ENCODE measurements around the gene USP24.

The USP24 gene

DNA sequence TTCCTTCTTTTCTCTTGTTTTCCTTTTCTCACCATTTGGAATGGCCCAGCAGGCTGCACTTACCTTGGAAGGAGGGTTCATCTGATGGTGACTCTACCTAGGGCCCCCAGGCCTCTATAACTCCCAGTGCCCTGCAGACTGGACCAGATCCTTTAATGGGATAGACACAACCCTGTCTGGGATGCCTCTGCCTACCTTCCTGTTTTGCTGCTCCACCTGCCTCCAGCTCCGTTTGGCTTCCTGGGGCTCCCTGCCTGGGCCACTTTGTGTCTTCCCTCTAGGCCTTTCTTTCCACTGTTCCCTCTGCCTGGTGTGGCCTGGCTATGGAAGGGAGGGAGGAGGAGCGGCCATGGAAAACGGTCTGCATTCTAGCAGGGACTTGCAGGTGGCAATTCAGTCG lies 168.3 kb downstream of the USP24 start:
- H3K4me3 ChIP-seq (ENCODE audit: low read depth, low read length): no peak overlapping the region
- no peak for DNase-seq (ENCODE audit: low read depth)
- TF ChIP-seq, protein P1, sequence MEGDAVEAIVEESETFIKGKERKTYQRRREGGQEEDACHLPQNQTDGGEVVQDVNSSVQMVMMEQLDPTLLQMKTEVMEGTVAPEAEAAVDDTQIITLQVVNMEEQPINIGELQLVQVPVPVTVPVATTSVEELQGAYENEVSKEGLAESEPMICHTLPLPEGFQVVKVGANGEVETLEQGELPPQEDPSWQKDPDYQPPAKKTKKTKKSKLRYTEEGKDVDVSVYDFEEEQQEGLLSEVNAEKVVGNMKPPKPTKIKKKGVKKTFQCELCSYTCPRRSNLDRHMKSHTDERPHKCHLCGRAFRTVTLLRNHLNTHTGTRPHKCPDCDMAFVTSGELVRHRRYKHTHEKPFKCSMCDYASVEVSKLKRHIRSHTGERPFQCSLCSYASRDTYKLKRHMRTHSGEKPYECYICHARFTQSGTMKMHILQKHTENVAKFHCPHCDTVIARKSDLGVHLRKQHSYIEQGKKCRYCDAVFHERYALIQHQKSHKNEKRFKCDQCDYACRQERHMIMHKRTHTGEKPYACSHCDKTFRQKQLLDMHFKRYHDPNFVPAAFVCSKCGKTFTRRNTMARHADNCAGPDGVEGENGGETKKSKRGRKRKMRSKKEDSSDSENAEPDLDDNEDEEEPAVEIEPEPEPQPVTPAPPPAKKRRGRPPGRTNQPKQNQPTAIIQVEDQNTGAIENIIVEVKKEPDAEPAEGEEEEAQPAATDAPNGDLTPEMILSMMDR (conservative IDR thresholded peaks at IDR 0.05; ENCODE audit: low read depth, low read length): no peak

DNA sequence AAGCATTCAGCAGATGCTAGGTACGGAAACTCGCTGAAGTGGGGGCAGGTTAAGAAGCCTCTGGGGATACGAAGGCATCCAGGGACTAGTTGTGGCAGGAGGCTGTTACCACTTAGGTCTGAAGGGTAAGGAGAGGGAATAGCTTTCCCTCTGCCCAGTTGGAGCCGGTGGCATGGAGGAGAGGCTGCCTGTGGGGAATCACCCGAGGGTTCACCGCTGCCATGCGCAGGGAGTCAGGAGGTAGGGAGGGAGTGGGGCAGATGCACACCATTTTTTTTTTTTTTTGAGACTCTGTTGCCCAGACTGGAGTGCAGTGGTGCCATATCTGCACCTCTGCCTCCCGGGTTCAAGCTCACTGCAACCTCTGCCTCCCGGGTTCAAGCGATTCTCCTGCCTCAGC lies 169.7 kb downstream of the USP24 start:
- TF ChIP-seq, protein P1 (conservative IDR thresholded peaks at IDR 0.05; ENCODE audit: low read depth, low read length): no peak
- DNase-seq (ENCODE audit: low read depth): no peak
- no peak overlapping the region for H3K4me3 ChIP-seq (ENCODE audit: low read depth, low read length)

DNA sequence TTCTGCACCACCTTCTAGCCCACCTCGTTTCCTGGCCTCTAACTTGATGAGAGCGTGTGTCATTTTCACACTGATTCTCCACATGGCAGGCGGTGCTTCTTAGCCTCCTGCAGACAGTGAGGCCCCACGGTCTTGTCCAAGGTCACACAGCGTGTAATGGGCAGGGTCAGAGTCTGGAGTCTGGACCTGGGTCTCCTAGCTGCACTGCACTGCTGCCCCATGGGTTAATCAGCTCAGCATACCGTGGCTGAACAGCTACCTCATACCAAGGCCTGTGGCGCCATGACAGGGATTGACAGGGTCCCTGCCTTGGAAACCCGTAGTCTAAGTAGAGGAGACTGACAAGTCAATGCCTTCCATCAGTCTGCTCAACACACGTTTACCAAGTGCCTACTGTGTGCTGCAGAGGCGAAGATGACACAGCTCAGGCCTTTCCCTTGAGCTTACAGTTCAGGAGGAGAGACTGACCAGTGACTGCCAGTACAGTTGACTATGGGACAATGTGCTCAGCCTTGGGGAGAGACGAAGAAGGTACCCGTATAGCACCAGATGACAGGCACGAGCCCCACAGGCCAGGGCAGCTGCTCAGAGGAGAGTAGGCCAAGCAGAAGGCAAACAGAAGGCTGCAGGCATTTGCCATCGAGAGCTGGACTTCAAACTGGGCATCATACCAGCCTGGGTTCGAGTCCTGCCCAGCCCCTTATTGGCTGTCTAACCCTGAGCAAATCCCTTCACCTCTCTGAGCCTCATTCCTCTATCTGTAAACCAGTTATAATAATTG lies 170.4 kb downstream of the USP24 start:
- no peak for DNase-seq (ENCODE audit: low read depth)
- TF ChIP-seq, protein P1 (conservative IDR thresholded peaks at IDR 0.05; ENCODE audit: low read depth, low read length): no peak
- H3K4me3 ChIP-seq (ENCODE audit: low read depth, low read length): no peak overlapping the region

DNA sequence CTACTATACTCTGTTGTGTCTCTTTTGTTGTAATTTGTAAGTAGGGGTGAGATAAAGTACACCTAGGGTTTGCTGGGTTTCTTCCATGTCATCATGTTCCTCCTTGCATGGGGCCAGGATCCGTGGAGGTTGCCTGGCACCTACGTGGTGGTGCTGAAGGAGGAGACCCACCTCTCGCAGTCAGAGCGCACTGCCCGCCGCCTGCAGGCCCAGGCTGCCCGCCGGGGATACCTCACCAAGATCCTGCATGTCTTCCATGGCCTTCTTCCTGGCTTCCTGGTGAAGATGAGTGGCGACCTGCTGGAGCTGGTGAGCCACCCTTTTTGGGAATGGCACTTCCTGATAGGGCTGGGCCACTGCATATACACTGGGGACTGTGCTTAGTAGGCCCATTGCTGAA lies 171.4 kb downstream of the USP24 start:
- no peak for DNase-seq (ENCODE audit: low read depth)
- H3K4me3 ChIP-seq (ENCODE audit: low read depth, low read length): no peak overlapping the region
- TF ChIP-seq, protein P1 (conservative IDR thresholded peaks at IDR 0.05; ENCODE audit: low read depth, low read length): no peak

DNA sequence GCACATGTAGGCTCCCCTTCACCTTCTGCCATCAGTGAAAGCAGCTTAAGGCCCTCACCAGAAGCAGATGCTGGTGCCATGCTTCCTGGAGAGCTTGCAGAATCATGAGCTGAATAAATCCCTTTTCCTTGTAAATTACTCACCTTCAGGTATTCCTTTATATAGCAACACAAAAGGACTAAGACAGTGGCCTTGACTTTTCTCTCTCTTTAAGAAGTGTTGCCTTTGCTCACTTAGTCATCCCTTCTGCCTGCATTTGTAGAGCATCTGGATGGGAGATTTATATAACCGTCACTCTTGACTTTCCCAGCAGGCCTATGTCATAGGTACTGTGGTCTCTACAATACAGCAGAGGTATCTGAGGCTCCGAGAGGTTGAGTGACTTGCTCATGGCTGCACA lies 172.2 kb downstream of the USP24 start:
- no peak for DNase-seq (ENCODE audit: low read depth)
- no peak overlapping the region for H3K4me3 ChIP-seq (ENCODE audit: low read depth, low read length)
- TF ChIP-seq, protein P1 (conservative IDR thresholded peaks at IDR 0.05; ENCODE audit: low read depth, low read length): no peak

DNA sequence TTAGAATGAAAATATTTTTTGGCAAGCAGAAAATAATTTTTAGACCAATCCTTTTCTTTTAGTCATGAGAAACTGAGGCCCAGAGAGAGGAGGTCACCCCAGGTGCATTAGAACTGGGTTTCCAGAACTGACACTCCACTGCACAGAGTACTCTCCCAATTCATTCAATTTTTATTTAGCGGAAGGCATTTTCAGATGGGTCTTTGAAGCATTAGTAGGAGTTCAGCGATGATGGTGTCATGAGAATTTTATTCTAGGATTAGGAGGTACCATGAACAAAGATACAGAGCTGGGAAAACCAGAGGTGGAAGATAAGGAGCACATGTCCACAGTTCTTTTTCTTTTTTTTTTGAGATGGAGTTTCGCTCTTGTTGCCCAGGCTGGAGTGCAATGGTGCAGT lies 173.6 kb downstream of the USP24 start:
- DNase-seq (ENCODE audit: low read depth): no peak
- TF ChIP-seq, protein P1 (conservative IDR thresholded peaks at IDR 0.05; ENCODE audit: low read depth, low read length): no peak
- no peak overlapping the region for H3K4me3 ChIP-seq (ENCODE audit: low read depth, low read length)

DNA sequence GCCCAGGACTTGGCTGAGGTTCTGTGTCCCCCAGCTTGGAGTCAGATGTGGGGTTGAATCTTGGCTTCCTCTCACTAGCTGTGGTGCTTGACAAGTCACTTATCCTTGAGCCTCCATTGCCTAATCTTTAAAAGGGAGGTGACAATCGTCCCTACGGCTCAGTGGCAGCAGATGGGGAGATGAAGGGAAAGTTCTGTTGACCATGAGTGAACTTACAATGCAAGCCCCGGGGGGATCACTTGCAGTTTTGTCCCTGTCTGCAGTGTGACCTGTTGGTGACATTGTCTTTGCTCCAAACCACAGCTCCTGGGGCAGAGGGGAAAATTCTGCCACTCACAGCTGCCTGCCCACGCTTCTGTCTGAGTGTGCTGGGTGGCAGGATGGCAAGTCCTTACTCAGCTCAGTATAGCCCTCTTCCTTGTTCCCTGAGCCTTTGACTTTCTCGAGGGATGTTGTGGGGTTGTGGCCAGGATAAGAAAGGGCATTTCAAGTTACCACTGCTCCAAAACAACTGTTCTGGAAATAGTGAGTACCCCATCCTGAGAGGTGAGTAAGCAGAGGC lies 174.2 kb downstream of the USP24 start:
- peak overlapping the region; percentile 58 for H3K4me3 ChIP-seq (ENCODE audit: low read depth, low read length)
- DNase-seq (ENCODE audit: low read depth): no peak
- TF ChIP-seq, protein P1 (conservative IDR thresholded peaks at IDR 0.05; ENCODE audit: low read depth, low read length): no peak
